Osteocyte (in vitro differentiated cells): Measurements from ENCODE around the gene OTULIN. TPM values are rescaled to one million over a fixed set of nuclear protein-coding genes. Genes with fewer than 3 reads are reported as not detected.

Experiments used
- DNase-seq: peaks from one replicate; pipeline ENCODE4 v3.0.0; 2021; ENCODE audit warnings: mixed read lengths; ENCODE audit not compliant: unreplicated experiment; ENCODE audit errors: extremely low spot score
- H3K27ac Mint-ChIP-seq: one replicate; pipeline ENCODE4 v1.8.0; 2021; ENCODE audit warnings: mild to moderate bottlenecking, mixed read lengths; ENCODE audit not compliant: unreplicated experiment
- H3K27me3 Mint-ChIP-seq: one replicate; pipeline ENCODE4 v1.8.0; 2021; ENCODE audit warnings: mixed read lengths; ENCODE audit not compliant: unreplicated experiment
- H3K36me3 Mint-ChIP-seq: one replicate; pipeline ENCODE4 v1.8.0; 2021; ENCODE audit warnings: mixed read lengths; ENCODE audit not compliant: unreplicated experiment
- H3K4me1 Mint-ChIP-seq: one replicate; pipeline ENCODE4 v1.8.0; 2021; ENCODE audit warnings: mixed read lengths; ENCODE audit not compliant: unreplicated experiment
- H3K4me3 Mint-ChIP-seq: one replicate; pipeline ENCODE4 v1.8.0; 2021; ENCODE audit warnings: mild to moderate bottlenecking, moderate library complexity, mixed read lengths; ENCODE audit not compliant: unreplicated experiment
- H3K9me3 Mint-ChIP-seq: one replicate; pipeline ENCODE4 v1.8.0; 2021; ENCODE audit warnings: mixed read lengths; ENCODE audit not compliant: unreplicated experiment
- total RNA-seq: library from RNA; stranded (reverse); gene quantifications from 2 replicates; pipeline ENCODE4 v1.2.1, GENCODE V29; 2021
- TF ChIP-seq, protein P1 (sequence below): fragments of 200-600 bp; sonication (generic); IDR thresholded peaks from 2 replicates; pipeline ENCODE4 v1.5.0; 2021; ENCODE audit warnings: antibody characterized with exemption, mild to moderate bottlenecking, moderate library complexity

Gene OTULIN
- total RNA-seq, 1 donor from 2014 or later, result 30.2 TPM

DNA sequence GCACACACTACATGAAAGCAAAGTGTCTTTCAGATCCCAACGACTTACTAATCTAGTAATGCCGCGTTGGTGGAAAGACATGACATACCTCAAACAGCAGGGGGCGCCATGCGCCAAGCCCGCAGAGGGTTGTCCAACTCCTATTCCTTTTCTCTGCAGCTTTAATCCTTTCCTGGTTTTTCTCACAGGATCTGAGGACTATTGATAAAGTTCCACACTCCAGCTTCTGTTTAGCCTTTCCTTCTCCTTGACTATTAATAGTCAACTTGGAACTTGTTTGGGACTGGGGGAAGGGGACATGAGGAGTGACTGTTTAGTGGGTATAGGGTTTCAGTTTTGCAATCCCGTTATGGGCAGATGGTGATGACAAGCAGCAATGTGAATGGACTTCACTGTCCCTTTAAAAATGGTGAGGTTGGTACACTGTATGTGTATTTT, 62.9 kb downstream of the OTULIN start:
- Mint-ChIP-seq H3K27me3 (no peaks in the 10 kb centered on the region), H3K4me3 (no peak overlapping the region), H3K4me1 (peaks cover 9% of the 10 kb centered on the region), H3K36me3 (peaks cover 5% of the 10 kb centered on the region), H3K9me3 (no peaks in the 10 kb centered on the region), H3K27ac (no peak overlapping the region)
- TF ChIP-seq, protein P1, sequence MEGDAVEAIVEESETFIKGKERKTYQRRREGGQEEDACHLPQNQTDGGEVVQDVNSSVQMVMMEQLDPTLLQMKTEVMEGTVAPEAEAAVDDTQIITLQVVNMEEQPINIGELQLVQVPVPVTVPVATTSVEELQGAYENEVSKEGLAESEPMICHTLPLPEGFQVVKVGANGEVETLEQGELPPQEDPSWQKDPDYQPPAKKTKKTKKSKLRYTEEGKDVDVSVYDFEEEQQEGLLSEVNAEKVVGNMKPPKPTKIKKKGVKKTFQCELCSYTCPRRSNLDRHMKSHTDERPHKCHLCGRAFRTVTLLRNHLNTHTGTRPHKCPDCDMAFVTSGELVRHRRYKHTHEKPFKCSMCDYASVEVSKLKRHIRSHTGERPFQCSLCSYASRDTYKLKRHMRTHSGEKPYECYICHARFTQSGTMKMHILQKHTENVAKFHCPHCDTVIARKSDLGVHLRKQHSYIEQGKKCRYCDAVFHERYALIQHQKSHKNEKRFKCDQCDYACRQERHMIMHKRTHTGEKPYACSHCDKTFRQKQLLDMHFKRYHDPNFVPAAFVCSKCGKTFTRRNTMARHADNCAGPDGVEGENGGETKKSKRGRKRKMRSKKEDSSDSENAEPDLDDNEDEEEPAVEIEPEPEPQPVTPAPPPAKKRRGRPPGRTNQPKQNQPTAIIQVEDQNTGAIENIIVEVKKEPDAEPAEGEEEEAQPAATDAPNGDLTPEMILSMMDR, result peak; percentile 98
- peak; percentile 93 for DNase-seq

GRCh38 chr5:14727928-14728458, 63.5 kb downstream of the OTULIN start:
- H3K27me3 Mint-ChIP-seq, result no peaks in the 10 kb centered on the region
- H3K36me3 Mint-ChIP-seq, result peaks cover 5% of the 10 kb centered on the region
- no peak for DNase-seq
- no peak overlapping the region for H3K4me3 Mint-ChIP-seq
- TF ChIP-seq, protein P1, result no peak
- peaks cover 9% of the 10 kb centered on the region for H3K4me1 Mint-ChIP-seq
- no peaks in the 10 kb centered on the region for H3K9me3 Mint-ChIP-seq
- no peak overlapping the region for H3K27ac Mint-ChIP-seq

- Mint-ChIP-seq H3K4me3 (no peak overlapping the region), H3K27ac (no peak overlapping the region), H3K4me1 (peaks cover 9% of the 10 kb centered on the region), H3K9me3 (no peaks in the 10 kb centered on the region), H3K36me3 (peaks cover 5% of the 10 kb centered on the region), H3K27me3 (no peaks in the 10 kb centered on the region)
- no peak for DNase-seq
- TF ChIP-seq, protein P1, result no peak
Observed at GRCh38 chr5:14728459-14728938, 64.0 kb downstream of the OTULIN start.

DNA sequence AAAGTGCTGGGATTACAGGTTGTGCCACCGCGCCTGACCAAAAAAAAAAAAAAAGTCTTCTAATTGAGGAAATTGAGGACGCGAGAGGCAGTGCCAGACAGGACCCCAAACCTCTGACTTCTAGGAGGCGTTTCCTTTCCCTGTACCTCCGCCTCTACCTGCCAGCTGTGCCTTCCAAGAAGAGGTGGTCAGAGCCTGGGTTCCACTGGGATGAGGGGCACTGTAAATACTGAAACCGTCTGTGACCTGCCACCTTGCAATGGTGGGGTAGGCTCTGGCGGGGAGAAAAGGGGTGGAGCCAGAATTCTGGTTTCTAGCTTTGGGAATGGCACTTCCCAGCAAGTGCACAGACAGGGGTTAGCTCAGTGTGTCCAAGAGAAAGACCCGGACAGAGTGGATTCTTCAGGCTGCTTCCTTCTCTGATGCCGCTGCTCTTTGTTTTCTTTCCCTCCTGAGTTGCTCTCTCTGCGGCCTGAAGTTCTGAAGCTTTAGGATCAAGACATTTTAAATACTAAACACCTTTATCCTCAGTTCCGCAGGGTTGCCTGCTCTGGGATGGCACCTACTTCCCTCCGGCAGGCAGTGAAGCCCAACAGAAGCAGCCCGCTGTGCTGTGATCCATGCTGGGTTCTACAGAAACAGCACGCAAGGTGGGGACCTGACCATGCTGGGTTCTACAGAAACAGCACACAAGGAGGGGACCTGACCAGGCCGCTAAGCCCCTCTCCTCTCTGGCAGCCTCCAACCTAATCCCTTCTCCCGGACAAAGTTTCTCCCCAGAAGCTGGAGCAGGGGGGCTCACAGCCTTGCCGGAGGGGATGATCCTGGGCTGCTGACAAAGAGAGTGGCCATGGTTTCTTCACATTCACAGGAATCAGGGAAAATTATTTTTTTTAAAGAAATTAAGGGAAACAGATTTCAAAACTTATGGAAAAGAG, 65.2 kb downstream of the OTULIN start:
- Mint-ChIP-seq H3K9me3 (no peaks in the 10 kb centered on the region), H3K4me3 (no peak overlapping the region), H3K27ac (no peak overlapping the region), H3K36me3 (peaks cover 10% of the 10 kb centered on the region), H3K4me1 (peaks cover 9% of the 10 kb centered on the region), H3K27me3 (no peaks in the 10 kb centered on the region)
- TF ChIP-seq, protein P1, result no peak
- no peak for DNase-seq

GRCh38 chr5:14730466-14730865, 65.9 kb downstream of the OTULIN start:
- TF ChIP-seq, protein P1, result no peak
- no peak for DNase-seq
- Mint-ChIP-seq H3K4me3 (no peak overlapping the region), H3K9me3 (no peaks in the 10 kb centered on the region), H3K36me3 (peaks cover 10% of the 10 kb centered on the region), H3K4me1 (peaks cover 9% of the 10 kb centered on the region), H3K27ac (no peak overlapping the region), H3K27me3 (no peaks in the 10 kb centered on the region)
